HEK293T (cell line): Measurements from ENCODE around the gene LIPC.

Source experiments
- CTCF ChIA-PET: fragments of 350-600 bp; formaldehyde crosslinking; extraction: SDS; loops from one replicate; lab custom pipeline; 2021; ENCODE audit warnings: antibody characterized with exemption, inconsistent platforms; lab: Yijun Ruan, JAX
- POLR2A ChIA-PET: fragments of 350-600 bp; formaldehyde crosslinking; extraction: SDS; loops from one replicate; lab custom pipeline; 2020; ENCODE audit warnings: antibody characterized with exemption, inconsistent platforms; lab: Yijun Ruan, JAX
- DNase-seq: peaks from one replicate; pipeline ENCODE4 v3.0.0; 2012; ENCODE audit warnings: mixed read lengths; ENCODE audit errors: extremely low spot score
- ARNT ChIP-seq: fragments of 450-650 bp; IDR thresholded peaks from 2 replicates; pipeline ENCODE4 v1.6.1; 2017; ENCODE audit warnings: mild to moderate bottlenecking
- BHLHE40 ChIP-seq: fragments of 450-650 bp; IDR thresholded peaks from 2 replicates; pipeline ENCODE4 v1.6.1; 2016; ENCODE audit warnings: mild to moderate bottlenecking, moderate library complexity, borderline replicate concordance
- CTBP1 ChIP-seq: fragments of 450-650 bp; IDR thresholded peaks from 2 replicates; pipeline ENCODE4 v1.6.1; 2016; ENCODE audit warnings: borderline replicate concordance
- ELF4 ChIP-seq: fragments of 450-650 bp; IDR thresholded peaks from 2 replicates; pipeline ENCODE4 v1.6.1; 2017; ENCODE audit warnings: antibody characterized with exemption
- FOXA1 ChIP-seq: fragments of 450-650 bp; IDR thresholded peaks from 2 replicates; pipeline ENCODE4 v1.6.1; 2016; ENCODE audit warnings: mild to moderate bottlenecking
- FOXK2 ChIP-seq: fragments of 450-650 bp; IDR thresholded peaks from 2 replicates; pipeline ENCODE4 v1.6.1; 2016; ENCODE audit warnings: mild to moderate bottlenecking
- FOXM1 ChIP-seq: fragments of 450-650 bp; IDR thresholded peaks from 2 replicates; pipeline ENCODE4 v1.6.1; 2017; ENCODE audit warnings: mild to moderate bottlenecking, borderline replicate concordance
- HDGF ChIP-seq: fragments of 450-650 bp; IDR thresholded peaks from 2 replicates; pipeline ENCODE4 v1.6.1; 2017; ENCODE audit warnings: antibody characterized with exemption, borderline replicate concordance
- L3MBTL2 ChIP-seq: fragments of 450-650 bp; conservative IDR thresholded peaks from 2 replicates; pipeline ENCODE4 v1.6.1; 2016; ENCODE audit warnings: mild to moderate bottlenecking
- LEF1 ChIP-seq: fragments of 450-650 bp; IDR thresholded peaks from 2 replicates; pipeline ENCODE4 v1.6.1; 2017; ENCODE audit warnings: mild to moderate bottlenecking, borderline replicate concordance
- NFRKB ChIP-seq: fragments of 450-650 bp; IDR thresholded peaks from 2 replicates; pipeline ENCODE4 v1.6.1; 2016; ENCODE audit warnings: mild to moderate bottlenecking, moderate library complexity
- PKNOX1 ChIP-seq: fragments of 450-650 bp; IDR thresholded peaks from 2 replicates; pipeline ENCODE4 v1.6.1; 2016
- SP1 ChIP-seq: fragments of 450-650 bp; IDR thresholded peaks from 2 replicates; pipeline ENCODE4 v1.6.1; 2017
- SUZ12 ChIP-seq: fragments of 450-650 bp; IDR thresholded peaks from 2 replicates; pipeline ENCODE4 v1.6.1; 2016; ENCODE audit warnings: mild to moderate bottlenecking
- TARDBP ChIP-seq: fragments of 450-650 bp; IDR thresholded peaks from 2 replicates; pipeline ENCODE4 v1.6.1; 2016
- ZNF384 ChIP-seq: fragments of 450-650 bp; IDR thresholded peaks from 2 replicates; pipeline ENCODE4 v1.6.1; 2016

LIPC gene

GRCh38 chr15:58549013-58549784 is 117.4 kb downstream of the LIPC start:
- ChIA-PET CTCF (interaction anchor here (0.6 kb wide), 1 partner anchor 373 kb away, joined by 3 read pairs; no protein-coding TSS in a partner anchor), POLR2A (no interaction called here)
- no peak for DNase-seq
- TF ChIP-seq SP1 (no peak), PKNOX1 (no peak), BHLHE40 (no peak), TARDBP (no peak), ZNF384 (no peak), LEF1 (no peak), SUZ12 (no peak), ELF4 (no peak), FOXM1 (no peak), FOXA1 (no peak), CTBP1 (no peak), ARNT (no peak)

GRCh38 chr15:58549785-58550074 is 117.9 kb downstream of the LIPC start:
- TF ChIP-seq TARDBP: no peak
- TF ChIP-seq HDGF: no peak
- no peak for TF ChIP-seq ARNT
- TF ChIP-seq SP1: no peak
- TF ChIP-seq SUZ12: no peak
- TF ChIP-seq ELF4: no peak
- TF ChIP-seq FOXM1: no peak
- no peak for TF ChIP-seq PKNOX1
- TF ChIP-seq NFRKB: no peak
- TF ChIP-seq FOXA1: no peak
- TF ChIP-seq ZNF384: no peak
- no peak for TF ChIP-seq L3MBTL2
- TF ChIP-seq CTBP1: no peak
- no peak for TF ChIP-seq FOXK2
- TF ChIP-seq BHLHE40: no peak
- ChIA-PET POLR2A (no interaction called here), CTCF (no interaction called here)
- DNase-seq: no peak

- DNase-seq: no peak
- ChIA-PET CTCF (no interaction called here), POLR2A (no interaction called here)
- no peak for TF ChIP-seq PKNOX1
- TF ChIP-seq ELF4: no peak
- no peak for TF ChIP-seq TARDBP
- TF ChIP-seq LEF1: no peak
- TF ChIP-seq ARNT: no peak
- no peak for TF ChIP-seq HDGF
- TF ChIP-seq BHLHE40: no peak
- no peak for TF ChIP-seq ZNF384
- TF ChIP-seq CTBP1: no peak
- TF ChIP-seq FOXK2: no peak
- TF ChIP-seq SP1: no peak
- no peak for TF ChIP-seq SUZ12
- no peak for TF ChIP-seq NFRKB
- no peak for TF ChIP-seq FOXM1
- TF ChIP-seq FOXA1: no peak
- no peak for TF ChIP-seq L3MBTL2
Measured at GRCh38 chr15:58551084-58551763, 119.4 kb downstream of the LIPC start.

GRCh38 chr15:58551764-58552504 is 120.1 kb downstream of the LIPC start:
- ChIA-PET POLR2A (no interaction called here), CTCF (no interaction called here)
- DNase-seq: no peak

More at GRCh38 chr15:58551764-58552504, 120.1 kb downstream of the LIPC start:
- no peak for TF ChIP-seq ARNT
- TF ChIP-seq FOXK2: no peak
- TF ChIP-seq PKNOX1: no peak
- no peak for TF ChIP-seq SUZ12
- TF ChIP-seq NFRKB: no peak
- no peak for TF ChIP-seq ELF4
- TF ChIP-seq SP1: no peak
- no peak for TF ChIP-seq TARDBP
- TF ChIP-seq HDGF: no peak
- TF ChIP-seq L3MBTL2: no peak
- TF ChIP-seq LEF1: no peak
- no peak for TF ChIP-seq FOXA1
- no peak for TF ChIP-seq BHLHE40
- no peak for TF ChIP-seq CTBP1
- no peak for TF ChIP-seq FOXM1
- TF ChIP-seq ZNF384: no peak
